Keratinocyte (primary cell): ENCODE results near the gene EIF2B1. TPM values are rescaled to one million over a fixed set of nuclear protein-coding genes. Genes with fewer than 3 reads are reported as not detected.

Experiments
- DNase-seq: peaks from one replicate; pipeline ENCODE4 v3.0.0-alpha.2; 2011; ENCODE audit warnings: low read depth, missing footprints, low spot score
- FAIRE-seq: peaks from 2 replicates; lab custom pipeline; 2011; peaks lifted over from hg19 to GRCh38; lab: Jason Lieb, UNC
- H2AFZ ChIP-seq: 2 replicates; pipeline ENCODE4 v1.6.0; 2012; ENCODE audit warnings: low read length, control low read depth, inconsistent platforms; ENCODE audit not compliant: control insufficient read depth
- H3K27ac ChIP-seq: 2 replicates; pipeline ENCODE4 v1.5.1; 2011; ENCODE audit warnings: low read length; ENCODE audit not compliant: control insufficient read depth, insufficient read depth
- H3K27me3 ChIP-seq: 3 replicates; pipeline ENCODE4 v1.6.0; 2011; ENCODE audit warnings: low read length; ENCODE audit not compliant: control insufficient read depth, insufficient read depth; ENCODE audit errors: extremely low read depth
- H3K36me3 ChIP-seq, 2 experiments: 2 replicates in 1 of 2; 3 replicates in 1 of 2; pipeline ENCODE4 v1.5.1; 2011; ENCODE audit warnings: low read length in 2 of 2, mild to moderate bottlenecking in 1 of 2; ENCODE audit not compliant: control insufficient read depth in 2 of 2, insufficient read depth in 2 of 2; ENCODE audit errors: extremely low read depth in 1 of 2
- H3K4me1 ChIP-seq: 3 replicates; pipeline ENCODE4 v1.5.1; 2011; ENCODE audit warnings: low read length; ENCODE audit not compliant: control insufficient read depth, insufficient read depth; ENCODE audit errors: extremely low read depth
- H3K4me2 ChIP-seq: 3 replicates; pipeline ENCODE4 v1.6.0; 2011; ENCODE audit warnings: low read depth, low read length; ENCODE audit not compliant: control insufficient read depth, insufficient read depth; ENCODE audit errors: extremely low read depth
- H3K4me3 ChIP-seq, 3 experiments: fragments of 200-600 bp in 1 of 3; sonication (generic) in 1 of 3; 2 replicates in 2 of 3; 3 replicates in 1 of 3; pipeline ENCODE4 v1.5.1; 2011 to 2016; ENCODE audit warnings: low read length in 3 of 3, mild to moderate bottlenecking in 3 of 3, control low read depth in 2 of 3, inconsistent platforms in 1 of 3, low read depth in 1 of 3, mixed read lengths in 1 of 3, mixed run types in 1 of 3, moderate library complexity in 1 of 3; ENCODE audit not compliant: control insufficient read depth in 2 of 3, insufficient read depth in 2 of 3; ENCODE audit errors: extremely low read depth in 1 of 3
- H3K79me2 ChIP-seq: 2 replicates; pipeline ENCODE4 v1.6.0; 2012; ENCODE audit warnings: low read length; ENCODE audit not compliant: control insufficient read depth, insufficient read depth
- H3K9ac ChIP-seq: 3 replicates; pipeline ENCODE4 v1.6.0; 2011; ENCODE audit warnings: low read length; ENCODE audit not compliant: control insufficient read depth, insufficient read depth; ENCODE audit errors: extremely low read depth
- H3K9me1 ChIP-seq: 3 replicates; pipeline ENCODE4 v1.6.0; 2011; ENCODE audit warnings: low read length; ENCODE audit not compliant: control insufficient read depth, insufficient read depth; ENCODE audit errors: extremely low read depth
- H3K9me3 ChIP-seq: 2 replicates; pipeline ENCODE4 v1.5.1; 2012; ENCODE audit warnings: low read depth, low read length; ENCODE audit not compliant: control insufficient read depth
- H4K20me1 ChIP-seq: 3 replicates; pipeline ENCODE4 v1.6.0; 2011; ENCODE audit warnings: low read length; ENCODE audit not compliant: control insufficient read depth, insufficient read depth; ENCODE audit errors: extremely low read depth
- EZH2 ChIP-seq: IDR thresholded peaks from one replicate; pipeline ENCODE4 v1.6.1; 2012; ENCODE audit warnings: inconsistent platforms, mild to moderate bottlenecking, low read length, moderate library complexity
- dilution Hi-C: fragments of 300-500 bp; cut with MboI; formaldehyde crosslinking; loops from one replicate; pipeline ENCODE4 v1.7.0; 2020; ENCODE audit warnings: low sequenced_read_pairs; ENCODE audit not compliant: extremely low pct_ligation_motif_present
- polyA plus RNA-seq, 5 experiments: library from polyadenylated mRNA; depleted of rRNA in 3 of 5; stranded (reverse) in 3 of 5; stranded (forward) in 1 of 5; unstranded in 1 of 5; fragments of >200 nt; gene quantifications; 1 replicate in 1 of 5; 2 replicates in 3 of 5; 3 replicates in 1 of 5; pipeline versions ENCODE4 v1.2.1 to v1.2.3, GENCODE V29; 2011 to 2012; ENCODE audit warnings: missing spikeins in 2 of 5, low read depth in 1 of 5, low replicate concordance in 1 of 5
- TF ChIP-seq, protein P1 (sequence below), 3 experiments: IDR thresholded peaks in 1 of 3; conservative IDR thresholded peaks in 1 of 3; optimal IDR thresholded peaks in 1 of 3; 2 replicates in 2 of 3; 3 replicates in 1 of 3; pipeline versions ENCODE3 to v1.5.1; 2011; ENCODE audit warnings: low read length in 3 of 3, mild to moderate bottlenecking in 3 of 3, moderate library complexity in 2 of 3, control low read depth in 1 of 3, inconsistent platforms in 1 of 3; ENCODE audit not compliant: insufficient read depth in 2 of 3; ENCODE audit errors: extremely low read depth in 1 of 3

Gene EIF2B1
- polyA plus RNA-seq, 1 donor (not counting 4 experiments of a cell fraction or from before 2014, with no cell fraction given), result 39.5 TPM

DNA sequence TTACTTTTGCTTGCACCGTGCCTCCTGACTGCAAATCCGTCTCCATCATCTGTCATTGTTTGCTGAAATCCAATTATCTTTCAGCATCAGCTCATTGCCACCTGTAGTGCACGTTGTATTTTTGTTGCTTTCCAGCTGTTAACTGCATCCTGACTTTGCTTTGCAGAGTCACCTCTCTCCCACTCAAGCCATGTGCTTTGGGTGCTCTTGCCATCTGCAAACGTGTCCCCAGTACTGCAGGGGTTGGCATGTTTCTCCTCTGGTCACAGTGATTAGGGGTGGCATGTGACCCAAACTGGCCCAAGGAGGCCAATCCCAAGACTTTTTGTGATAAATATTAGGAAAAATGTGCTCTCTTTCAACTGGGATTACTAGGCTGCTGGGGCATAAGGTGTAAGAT lies 59.6 kb downstream of the EIF2B1 start:
- dilution Hi-C loops, result no loop called here
- no peak overlapping the region for H3K4me3 ChIP-seq
- H4K20me1 ChIP-seq, result no peaks in the 10 kb centered on the region
- H3K9me1 ChIP-seq, result no peaks in the 10 kb centered on the region
- DNase-seq, result no peak
- no peak overlapping the region for H3K9ac ChIP-seq
- no peaks in the 10 kb centered on the region for H3K79me2 ChIP-seq
- H3K27ac ChIP-seq, result no peak overlapping the region
- TF ChIP-seq, protein P1, sequence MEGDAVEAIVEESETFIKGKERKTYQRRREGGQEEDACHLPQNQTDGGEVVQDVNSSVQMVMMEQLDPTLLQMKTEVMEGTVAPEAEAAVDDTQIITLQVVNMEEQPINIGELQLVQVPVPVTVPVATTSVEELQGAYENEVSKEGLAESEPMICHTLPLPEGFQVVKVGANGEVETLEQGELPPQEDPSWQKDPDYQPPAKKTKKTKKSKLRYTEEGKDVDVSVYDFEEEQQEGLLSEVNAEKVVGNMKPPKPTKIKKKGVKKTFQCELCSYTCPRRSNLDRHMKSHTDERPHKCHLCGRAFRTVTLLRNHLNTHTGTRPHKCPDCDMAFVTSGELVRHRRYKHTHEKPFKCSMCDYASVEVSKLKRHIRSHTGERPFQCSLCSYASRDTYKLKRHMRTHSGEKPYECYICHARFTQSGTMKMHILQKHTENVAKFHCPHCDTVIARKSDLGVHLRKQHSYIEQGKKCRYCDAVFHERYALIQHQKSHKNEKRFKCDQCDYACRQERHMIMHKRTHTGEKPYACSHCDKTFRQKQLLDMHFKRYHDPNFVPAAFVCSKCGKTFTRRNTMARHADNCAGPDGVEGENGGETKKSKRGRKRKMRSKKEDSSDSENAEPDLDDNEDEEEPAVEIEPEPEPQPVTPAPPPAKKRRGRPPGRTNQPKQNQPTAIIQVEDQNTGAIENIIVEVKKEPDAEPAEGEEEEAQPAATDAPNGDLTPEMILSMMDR (optimal IDR thresholded peaks at IDR 0.05 in 1 of 3, IDR thresholded peaks at IDR 0.05 in 1 of 3, conservative IDR thresholded peaks at IDR 0.05 in 1 of 3; ENCODE audit: extremely low read depth in 1 of 3, insufficient read depth in 2 of 3, low read length in 3 of 3), result no peak
- no peak for TF ChIP-seq EZH2
- H3K36me3 ChIP-seq, result no peaks in the 10 kb centered on the region
- no peaks in the 10 kb centered on the region for H3K9me3 ChIP-seq
- peaks cover 5% of the 10 kb centered on the region for H3K4me1 ChIP-seq
- no peak overlapping the region for H3K4me2 ChIP-seq
- H2AFZ ChIP-seq, result no peak overlapping the region
- H3K27me3 ChIP-seq, result peaks cover 3% of the 10 kb centered on the region
- FAIRE-seq, result no peak

DNA sequence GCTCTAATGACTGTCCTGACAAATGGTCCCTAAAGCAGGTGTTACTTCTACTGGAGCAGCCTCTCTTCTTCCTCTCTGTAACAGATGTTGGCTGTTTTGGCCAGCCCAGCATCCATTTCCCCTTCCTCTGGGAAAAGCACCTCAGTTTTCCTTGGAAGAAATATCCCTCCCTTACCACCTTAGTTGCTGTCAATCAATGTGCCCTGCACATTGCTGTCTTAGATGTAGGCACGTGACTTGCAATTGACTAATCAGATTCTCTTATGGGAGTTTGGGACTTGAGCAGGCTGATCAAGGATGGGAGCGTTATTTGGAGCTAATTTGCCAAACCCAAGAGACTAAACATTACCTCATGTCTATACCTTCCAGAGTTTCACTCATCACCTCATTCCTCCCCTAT lies 61.1 kb downstream of the EIF2B1 start:
- TF ChIP-seq, protein P1 (optimal IDR thresholded peaks at IDR 0.05 in 1 of 3, IDR thresholded peaks at IDR 0.05 in 1 of 3, conservative IDR thresholded peaks at IDR 0.05 in 1 of 3; ENCODE audit: extremely low read depth in 1 of 3, insufficient read depth in 2 of 3, low read length in 3 of 3), result no peak
- TF ChIP-seq EZH2, result no peak
- no peak for FAIRE-seq

More for the DNA sequence above, 61.1 kb downstream of the EIF2B1 start:
- peaks cover 3% of the 10 kb centered on the region for H3K27me3 ChIP-seq
- no peak overlapping the region for H3K9ac ChIP-seq
- no peak overlapping the region for H3K4me2 ChIP-seq
- H3K36me3 ChIP-seq, result no peaks in the 10 kb centered on the region
- H3K79me2 ChIP-seq, result no peaks in the 10 kb centered on the region
- no peak for DNase-seq
- no peaks in the 10 kb centered on the region for H3K9me3 ChIP-seq
- peaks cover 5% of the 10 kb centered on the region for H3K4me1 ChIP-seq
- H4K20me1 ChIP-seq, result no peaks in the 10 kb centered on the region
- dilution Hi-C loops, result no loop called here
- H3K4me3 ChIP-seq, result no peak overlapping the region
- H3K9me1 ChIP-seq, result no peaks in the 10 kb centered on the region
- no peak overlapping the region for H3K27ac ChIP-seq
- no peak overlapping the region for H2AFZ ChIP-seq
